Neural cell (in vitro differentiated cells): ENCODE measurements around the gene KDM3B. TPM values are rescaled to one million over a fixed set of nuclear protein-coding genes. Genes with fewer than 3 reads are reported as not detected.
"Not testable (repeated sequence)": the region's sequence is repeated elsewhere in the genome, so short reads cannot be mapped to it uniquely, and the experiment has no call there.

ENCODE experiments used
- H2AFZ ChIP-seq: fragments of 200-600, 300-800 bp; sonication (generic), shearing (Covaris generic); 2 replicates; pipeline ENCODE4 v1.6.0; 2014; ENCODE audit warnings: low read depth, mild to moderate bottlenecking, antibody characterized with exemption, low read length, moderate library complexity
- H3F3A ChIP-seq: fragments of 200-600 bp; shearing (Covaris generic); 2 replicates; pipeline ENCODE4 v1.6.1; 2016; ENCODE audit warnings: mild to moderate bottlenecking, moderate library complexity, mixed read lengths, antibody characterized with exemption, low read length; ENCODE audit not compliant: insufficient read depth, poor library complexity, severe bottlenecking
- H3K27ac ChIP-seq: fragments of 200-600, 300-800 bp; sonication (generic), shearing (Covaris generic); 2 replicates; pipeline ENCODE4 v1.5.1; 2014; ENCODE audit warnings: mild to moderate bottlenecking, low read length, moderate library complexity
- H3K27me3 ChIP-seq: fragments of 300-800, 200-600 bp; sonication (generic), shearing (Covaris generic); 2 replicates; pipeline ENCODE4 v1.6.0; 2014; ENCODE audit warnings: mild to moderate bottlenecking, low read depth, low read length, moderate library complexity; ENCODE audit not compliant: insufficient read depth
- H3K36me3 ChIP-seq: fragments of 300-800, 200-600 bp; sonication (generic), shearing (Covaris generic); 2 replicates; pipeline ENCODE4 v1.5.1; 2014; ENCODE audit warnings: mild to moderate bottlenecking, antibody characterized with exemption, low read length, moderate library complexity; ENCODE audit not compliant: insufficient read depth
- H3K4me2 ChIP-seq: fragments of 300-800, 200-600 bp; sonication (generic), shearing (Covaris generic); 2 replicates; pipeline ENCODE4 v1.6.0; 2014; ENCODE audit warnings: mild to moderate bottlenecking, low read length
- H3K4me3 ChIP-seq: fragments of 300-800, 200-600 bp; sonication (generic), shearing (Covaris generic); 2 replicates; pipeline ENCODE4 v1.5.1; 2014; ENCODE audit warnings: mild to moderate bottlenecking, low read length, moderate library complexity
- H3K79me2 ChIP-seq: fragments of 200-600 bp; shearing (Covaris generic); replicated peaks from 2 replicates; pipeline ENCODE4 v1.6.0; 2014; ENCODE audit warnings: mild to moderate bottlenecking, low read length, moderate library complexity; ENCODE audit not compliant: insufficient read depth
- H3K9ac ChIP-seq: fragments of 300-800, 200-600 bp; sonication (generic), shearing (Covaris generic); 2 replicates; pipeline ENCODE4 v1.6.1; 2016; ENCODE audit warnings: mild to moderate bottlenecking, low read length, mixed read lengths
- H3K9me2 ChIP-seq: fragments of 200-600 bp; shearing (Covaris generic); 2 replicates; pipeline ENCODE4 v1.6.1; 2016; ENCODE audit warnings: mild to moderate bottlenecking, low read length, mixed read lengths; ENCODE audit not compliant: insufficient read depth
- H3K9me3 ChIP-seq: fragments of 200-600, 300-800 bp; sonication (generic), shearing (Covaris generic); 2 replicates; pipeline ENCODE4 v1.6.1; 2016; ENCODE audit warnings: mild to moderate bottlenecking, mixed run types, low read length, moderate library complexity, mixed read lengths
- H4K20me1 ChIP-seq: fragments of 200-600 bp; shearing (Covaris generic); 2 replicates; pipeline ENCODE4 v1.6.1; 2016; ENCODE audit warnings: mild to moderate bottlenecking, mixed run types; ENCODE audit not compliant: insufficient read depth
- EP300 ChIP-seq: fragments of 450-650 bp; conservative IDR thresholded peaks from 2 replicates; pipeline ENCODE4 v1.6.1; 2014; ENCODE audit warnings: antibody characterized with exemption, mild to moderate bottlenecking, moderate library complexity; ENCODE audit not compliant: poor library complexity, severe bottlenecking
- EZH2 ChIP-seq: fragments of 200-600, 300-800 bp; shearing (Covaris generic), sonication (generic); IDR thresholded peaks from 2 replicates; pipeline ENCODE4 v1.6.1; 2014; ENCODE audit warnings: antibody characterized with exemption, low read length, borderline replicate concordance, mild to moderate bottlenecking; ENCODE audit not compliant: insufficient read depth, poor library complexity, severe bottlenecking
- MXI1 ChIP-seq: fragments of 450-650 bp; conservative IDR thresholded peaks from 2 replicates; pipeline ENCODE4 v1.6.1; 2014; ENCODE audit warnings: antibody characterized with exemption, mild to moderate bottlenecking; ENCODE audit not compliant: poor library complexity, severe bottlenecking
- POLR2AphosphoS5 ChIP-seq: IDR thresholded peaks from 2 replicates; pipeline ENCODE4 v1.6.1; 2012
- RAD21 ChIP-seq: fragments of 450-650 bp; conservative IDR thresholded peaks from 2 replicates; pipeline ENCODE4 v1.6.1; 2014; ENCODE audit warnings: antibody characterized with exemption, mild to moderate bottlenecking, moderate library complexity
- REST ChIP-seq: IDR thresholded peaks from 2 replicates; pipeline ENCODE4 v1.6.1; 2012; ENCODE audit warnings: borderline replicate concordance
- SMC3 ChIP-seq: fragments of 450-650 bp; conservative IDR thresholded peaks from 2 replicates; pipeline ENCODE4 v1.6.1; 2014; ENCODE audit warnings: antibody characterized with exemption, mild to moderate bottlenecking, moderate library complexity; ENCODE audit not compliant: poor library complexity
- TAF1 ChIP-seq: IDR thresholded peaks from 2 replicates; pipeline ENCODE4 v1.6.1; 2012; ENCODE audit warnings: low read depth
- polyA plus RNA-seq: library from polyadenylated mRNA; depleted of rRNA; stranded (reverse); fragments of >200 nt; gene quantifications from 2 replicates; pipeline ENCODE4 v1.2.3, GENCODE V29; 2014
- TF ChIP-seq, protein P1 (sequence below): fragments of 450-650 bp; IDR thresholded peaks from 2 replicates; pipeline ENCODE4 v1.5.1; 2014; ENCODE audit warnings: antibody characterized with exemption, mild to moderate bottlenecking, moderate library complexity; ENCODE audit not compliant: poor library complexity, severe bottlenecking

KDM3B gene
- polyA plus RNA-seq, 1 donor from 2014 or later = 58.7 TPM

GRCh38 chr5:138408023-138408422 lies 55.5 kb downstream of the KDM3B start:
- Histone ChIP-seq H3K4me3 (no peak overlapping the region), H3K9ac (no peak overlapping the region), H3K9me2 (no peaks in the 10 kb centered on the region), H3K9me3 (no peaks in the 10 kb centered on the region), H3K4me2 (no peak overlapping the region), H3K27me3 (no peaks in the 10 kb centered on the region), H3K79me2 (no peaks in the 10 kb centered on the region), H3F3A (no peaks in the 10 kb centered on the region), H2AFZ (no peak overlapping the region), H3K36me3 (peaks cover 5% of the 10 kb centered on the region), H3K27ac (no peak overlapping the region), H4K20me1 (no peaks in the 10 kb centered on the region)
- TF ChIP-seq POLR2AphosphoS5 (no peak), SMC3 (no peak), MXI1 (no peak)
- TF ChIP-seq, protein P1, sequence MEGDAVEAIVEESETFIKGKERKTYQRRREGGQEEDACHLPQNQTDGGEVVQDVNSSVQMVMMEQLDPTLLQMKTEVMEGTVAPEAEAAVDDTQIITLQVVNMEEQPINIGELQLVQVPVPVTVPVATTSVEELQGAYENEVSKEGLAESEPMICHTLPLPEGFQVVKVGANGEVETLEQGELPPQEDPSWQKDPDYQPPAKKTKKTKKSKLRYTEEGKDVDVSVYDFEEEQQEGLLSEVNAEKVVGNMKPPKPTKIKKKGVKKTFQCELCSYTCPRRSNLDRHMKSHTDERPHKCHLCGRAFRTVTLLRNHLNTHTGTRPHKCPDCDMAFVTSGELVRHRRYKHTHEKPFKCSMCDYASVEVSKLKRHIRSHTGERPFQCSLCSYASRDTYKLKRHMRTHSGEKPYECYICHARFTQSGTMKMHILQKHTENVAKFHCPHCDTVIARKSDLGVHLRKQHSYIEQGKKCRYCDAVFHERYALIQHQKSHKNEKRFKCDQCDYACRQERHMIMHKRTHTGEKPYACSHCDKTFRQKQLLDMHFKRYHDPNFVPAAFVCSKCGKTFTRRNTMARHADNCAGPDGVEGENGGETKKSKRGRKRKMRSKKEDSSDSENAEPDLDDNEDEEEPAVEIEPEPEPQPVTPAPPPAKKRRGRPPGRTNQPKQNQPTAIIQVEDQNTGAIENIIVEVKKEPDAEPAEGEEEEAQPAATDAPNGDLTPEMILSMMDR = no peak

- not testable (repeated sequence) for H4K20me1 ChIP-seq, H3K27me3 ChIP-seq, H3K27ac ChIP-seq, H3K9me2 ChIP-seq, H3F3A ChIP-seq, H3K36me3 ChIP-seq, H3K4me3 ChIP-seq, H2AFZ ChIP-seq, H3K9ac ChIP-seq, H3K9me3 ChIP-seq, H3K4me2 ChIP-seq, H3K79me2 ChIP-seq
- peak; percentile 39 for TF ChIP-seq SMC3
- TF ChIP-seq, protein P1 = peak; percentile 41
These were observed 58.6 kb downstream of the KDM3B start for GRCh38 chr5:138410996-138411640.

- H3K9ac ChIP-seq = no peak overlapping the region
- no peak overlapping the region for H3K4me2 ChIP-seq
- H3K27ac ChIP-seq = no peak overlapping the region
- H3K4me3 ChIP-seq = no peak overlapping the region
- H3K27me3 ChIP-seq = no peaks in the 10 kb centered on the region
- no peaks in the 10 kb centered on the region for H3K9me2 ChIP-seq
- H4K20me1 ChIP-seq = no peaks in the 10 kb centered on the region
- H3K36me3 ChIP-seq = no peaks in the 10 kb centered on the region
- H3K9me3 ChIP-seq = no peaks in the 10 kb centered on the region
- TF ChIP-seq EZH2 = no peak
- TF ChIP-seq EP300 = no peak
- no peak for TF ChIP-seq REST
- TF ChIP-seq, protein P1 = no peak
- TF ChIP-seq SMC3 = no peak
- no peak for TF ChIP-seq MXI1
- TF ChIP-seq TAF1 = no peak
- TF ChIP-seq POLR2AphosphoS5 = no peak
- no peak for TF ChIP-seq RAD21
- H3K79me2 ChIP-seq = no peaks in the 10 kb centered on the region
- H2AFZ ChIP-seq = no peak overlapping the region
- no peaks in the 10 kb centered on the region for H3F3A ChIP-seq
These were observed 66.0 kb downstream of the KDM3B start for GRCh38 chr5:138418444-138418843.
